Lung (tissue), 12 donors: ENCODE data around the gene SND1. TPM values are rescaled to one million over a fixed set of nuclear protein-coding genes. Genes with fewer than 3 reads are reported as not detected.

Experiments used
- ATAC-seq: fragments of 200-7000 bp; cut with Tn5 transposase; one replicate; pipeline ENCODE4 v1.9.1; 2020; ENCODE audit warnings: moderate number of reproducible peaks; ENCODE audit not compliant: insufficient read depth, low FRiP score
- DNase-seq, 3 donors: peaks; one replicate each; pipeline ENCODE4 v3.0.0-alpha.2; 2013 to 2017
- H3K27ac ChIP-seq, 2 donors: one replicate each; pipeline ENCODE4 v1.5.1; 2013; ENCODE audit warnings: mild to moderate bottlenecking in 2 of 2, moderate library complexity in 2 of 2, control low read depth in 1 of 2, inconsistent platforms in 1 of 2, low read depth in 1 of 2, low read length in 1 of 2
- H3K27me3 ChIP-seq, 3 donors: one replicate each; pipeline ENCODE4 v1.5.1; 2013; ENCODE audit warnings: low read length in 2 of 3; ENCODE audit not compliant: control insufficient read depth in 3 of 3, insufficient read depth in 3 of 3
- H3K36me3 ChIP-seq, 4 donors: one replicate each; pipeline ENCODE4 v1.5.1; 2013; ENCODE audit warnings: low read length in 4 of 4, mild to moderate bottlenecking in 1 of 4, moderate library complexity in 1 of 4; ENCODE audit not compliant: control insufficient read depth in 4 of 4, insufficient read depth in 4 of 4
- H3K4me1 ChIP-seq, 5 donors: one replicate each; pipeline ENCODE4 v1.5.1; 2013; ENCODE audit warnings: low read length in 5 of 5, mild to moderate bottlenecking in 2 of 5, moderate library complexity in 1 of 5; ENCODE audit not compliant: control insufficient read depth in 5 of 5, insufficient read depth in 5 of 5
- H3K4me3 ChIP-seq: one replicate; pipeline ENCODE4 v1.5.1; 2013; ENCODE audit warnings: mild to moderate bottlenecking, control low read depth, moderate library complexity
- H3K9ac ChIP-seq, 2 donors: one replicate each; pipeline ENCODE4 v1.5.1; 2013; ENCODE audit warnings: low read length in 2 of 2, control low read depth in 1 of 2; ENCODE audit not compliant: insufficient read depth in 1 of 2
- H3K9me3 ChIP-seq, 4 donors: one replicate each; pipeline ENCODE4 v1.5.1; 2013; ENCODE audit warnings: low read length in 3 of 4, mild to moderate bottlenecking in 1 of 4, moderate library complexity in 1 of 4; ENCODE audit not compliant: control insufficient read depth in 4 of 4, insufficient read depth in 3 of 4
- WGBS, 2 donors: extraction: QIAGEN DNeasy Blood & Tissue Kit; methylation state at CpG; one replicate each; pipeline ENCODE4 v1.1.7; 2013; 5-methylcytosine and 5-hydroxymethylcytosine counted together
- polyA plus RNA-seq, 2 donors: library from polyadenylated mRNA; stranded (reverse); fragments of 200-250 nt; gene quantifications; one replicate each; pipeline ENCODE4 v1.2.1, GENCODE V29; 2013
- total RNA-seq, 2 donors: library from RNA; depleted of rRNA in 1 of 2; stranded (reverse); fragments of >200 nt in 1 of 2; gene quantifications; one replicate each; pipeline ENCODE4 v1.2.1, GENCODE V29; 2014 to 2021
- TF ChIP-seq, protein P1 (sequence below): IDR thresholded peaks from 2 replicates; pipeline ENCODE4 v1.5.1; 2012; ENCODE audit warnings: mild to moderate bottlenecking; ENCODE audit errors: control extremely low read depth, extremely low read depth
- donor health status: control.
- donor health status: control.
- donor health status: Bipolar disorder and iron deficiency.
- donor health status: healthy.
- donor health status: DM: yes; HTN: yes; CAD: no.

The SND1 gene
- total and polyA plus RNA-seq, 4 donors = 94.5 to 210 (median 137) TPM

DNA sequence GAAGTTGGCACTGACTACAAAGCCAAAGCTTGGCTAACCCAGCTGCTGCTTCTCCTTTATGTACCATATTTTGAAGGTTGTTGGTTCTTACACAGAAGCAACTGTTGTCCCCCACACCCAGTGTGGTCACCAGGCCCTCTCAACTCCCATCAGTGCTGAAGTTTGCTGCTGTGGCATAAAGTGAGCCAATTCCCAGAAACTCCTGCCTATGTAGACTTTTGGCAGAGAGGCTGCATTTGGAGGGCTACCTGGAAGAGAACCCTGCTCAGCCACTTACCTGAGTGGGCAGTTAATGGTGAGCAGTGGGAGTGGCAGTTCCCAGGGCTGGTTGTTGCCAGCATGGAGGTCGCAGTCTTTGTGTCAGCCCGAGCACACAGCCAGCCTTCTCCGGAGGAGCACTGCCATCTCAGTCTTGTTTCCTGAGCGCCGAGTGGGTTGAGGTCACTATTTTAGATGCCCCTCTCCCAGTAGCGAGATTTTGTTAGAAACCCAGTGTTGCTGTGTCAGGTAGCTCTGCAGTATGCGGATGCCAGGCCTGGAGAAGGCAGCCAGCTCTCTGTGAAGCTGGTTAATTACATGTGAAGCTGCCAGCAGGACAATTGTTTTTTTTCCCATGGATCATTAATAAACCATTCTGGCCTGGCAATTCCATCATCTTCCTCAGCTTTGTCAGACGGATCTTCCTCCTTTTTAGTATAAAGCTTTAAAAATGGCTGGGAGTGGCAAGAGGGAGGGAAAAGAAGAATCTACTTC lies 354.7 kb downstream of the SND1 start:
- H3K9ac ChIP-seq = no peak overlapping the region
- no peaks in the 10 kb centered on the region for H3K9me3 ChIP-seq
- H3K36me3 ChIP-seq = peaks cover 0 to 4% (median 1%) of the 10 kb centered on the region in 4 donors
- no peak for ATAC-seq
- TF ChIP-seq, protein P1, sequence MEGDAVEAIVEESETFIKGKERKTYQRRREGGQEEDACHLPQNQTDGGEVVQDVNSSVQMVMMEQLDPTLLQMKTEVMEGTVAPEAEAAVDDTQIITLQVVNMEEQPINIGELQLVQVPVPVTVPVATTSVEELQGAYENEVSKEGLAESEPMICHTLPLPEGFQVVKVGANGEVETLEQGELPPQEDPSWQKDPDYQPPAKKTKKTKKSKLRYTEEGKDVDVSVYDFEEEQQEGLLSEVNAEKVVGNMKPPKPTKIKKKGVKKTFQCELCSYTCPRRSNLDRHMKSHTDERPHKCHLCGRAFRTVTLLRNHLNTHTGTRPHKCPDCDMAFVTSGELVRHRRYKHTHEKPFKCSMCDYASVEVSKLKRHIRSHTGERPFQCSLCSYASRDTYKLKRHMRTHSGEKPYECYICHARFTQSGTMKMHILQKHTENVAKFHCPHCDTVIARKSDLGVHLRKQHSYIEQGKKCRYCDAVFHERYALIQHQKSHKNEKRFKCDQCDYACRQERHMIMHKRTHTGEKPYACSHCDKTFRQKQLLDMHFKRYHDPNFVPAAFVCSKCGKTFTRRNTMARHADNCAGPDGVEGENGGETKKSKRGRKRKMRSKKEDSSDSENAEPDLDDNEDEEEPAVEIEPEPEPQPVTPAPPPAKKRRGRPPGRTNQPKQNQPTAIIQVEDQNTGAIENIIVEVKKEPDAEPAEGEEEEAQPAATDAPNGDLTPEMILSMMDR = no peak
- no peak overlapping the region for H3K27ac ChIP-seq
- H3K27me3 ChIP-seq = no peaks in the 10 kb centered on the region
- peaks cover 7 to 22% (median 11%) of the 10 kb centered on the region in 5 donors for H3K4me1 ChIP-seq
- no peak overlapping the region for H3K4me3 ChIP-seq
- WGBS, 2 donors = 86 to 96% methylated on average over 8 of the region's 8 CpGs
- DNase-seq = no peak

GRCh38 chr7:128007303-128007680 lies 355.3 kb downstream of the SND1 start:
- H3K9me3 ChIP-seq = no peaks in the 10 kb centered on the region
- H3K4me1 ChIP-seq = peaks cover 7 to 22% (median 11%) of the 10 kb centered on the region in 5 donors
- H3K27me3 ChIP-seq = no peaks in the 10 kb centered on the region
- no peak for DNase-seq
- H3K4me3 ChIP-seq = no peak overlapping the region
- no peak overlapping the region for H3K27ac ChIP-seq
- H3K36me3 ChIP-seq = peaks cover 0 to 5% (median 0%) of the 10 kb centered on the region in 4 donors
- no peak for ATAC-seq
- WGBS, 2 donors = 92 to 97% methylated on average over 3 of the region's 3 CpGs
- no peak overlapping the region for H3K9ac ChIP-seq
- TF ChIP-seq, protein P1 = no peak

- no peaks in the 10 kb centered on the region for H3K9me3 ChIP-seq
- H3K9ac ChIP-seq = no peak overlapping the region
- no peak overlapping the region for H3K4me3 ChIP-seq
- H3K27me3 ChIP-seq = no peaks in the 10 kb centered on the region
- DNase-seq (no peak), ATAC-seq (no peak)
- H3K27ac ChIP-seq = no peak overlapping the region
- WGBS, 2 donors = 93 to 95% methylated on average over 5 of the region's 5 CpGs
- H3K36me3 ChIP-seq = peaks cover 0 to 8% (median 0%) of the 10 kb centered on the region in 4 donors
- TF ChIP-seq, protein P1 = no peak
- peaks cover 7 to 22% (median 9%) of the 10 kb centered on the region in 5 donors for H3K4me1 ChIP-seq
Measured at GRCh38 chr7:128008141-128008540, 356.1 kb downstream of the SND1 start.
